Measurements from ENCODE around the gene MTMR3. TPM values are rescaled to one million over a fixed set of nuclear protein-coding genes. Genes with fewer than 3 reads are reported as not detected.
A peak's percentile ranks its signal among the peaks of the same experiment; 100 is the strongest.

Gene MTMR3
- total and polyA plus RNA-seq, 4 donors: 13.6 to 86.0 (median 41.3) TPM

DNA sequence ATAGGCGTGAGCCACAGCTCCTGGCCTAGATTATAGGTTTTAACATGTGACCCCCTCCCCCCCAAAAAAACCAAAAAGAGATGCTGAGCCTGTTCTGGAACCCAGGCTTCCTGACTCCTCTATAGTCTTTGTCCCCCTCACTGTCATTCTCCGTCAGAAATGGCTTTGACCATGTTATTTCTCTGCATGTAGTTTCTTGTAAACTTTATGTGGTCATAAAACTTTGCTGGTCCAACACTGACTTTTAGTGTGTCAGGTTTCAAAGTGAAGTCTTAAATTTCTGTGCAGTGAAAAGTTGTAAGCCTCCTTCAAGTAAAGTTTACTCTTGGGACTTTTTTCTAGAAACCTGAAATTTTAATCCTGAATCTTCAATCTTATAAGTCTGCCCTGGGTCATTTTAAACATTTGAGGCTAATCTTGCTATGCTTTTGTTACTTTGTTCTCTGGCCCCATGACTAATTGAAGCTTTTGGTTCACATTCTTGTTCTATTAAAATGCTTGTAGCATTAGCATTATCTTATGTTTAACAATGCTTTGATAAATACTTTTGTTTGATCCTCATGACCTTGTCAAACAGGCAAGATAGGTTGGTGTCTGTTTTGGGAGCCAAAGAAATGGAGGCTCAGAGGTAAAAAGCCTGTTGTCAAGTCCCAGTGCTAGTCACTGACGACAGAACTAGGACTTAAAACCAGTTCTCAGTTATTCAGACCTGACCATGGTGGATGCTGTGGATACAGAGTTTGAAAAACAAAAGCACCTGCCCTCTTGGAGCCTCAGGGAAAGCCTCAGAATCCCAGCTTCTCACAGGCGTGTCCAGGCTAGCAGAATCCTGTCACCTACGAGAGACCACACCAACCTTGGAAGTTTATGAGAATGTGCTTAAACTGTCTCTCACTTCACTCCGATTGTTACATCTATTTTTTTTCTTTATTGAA, 109.6 kb downstream of the MTMR3 start:
- no peak for ATAC-seq (ENCODE audit: insufficient read depth, low FRiP score)
- TF ChIP-seq, protein P1, sequence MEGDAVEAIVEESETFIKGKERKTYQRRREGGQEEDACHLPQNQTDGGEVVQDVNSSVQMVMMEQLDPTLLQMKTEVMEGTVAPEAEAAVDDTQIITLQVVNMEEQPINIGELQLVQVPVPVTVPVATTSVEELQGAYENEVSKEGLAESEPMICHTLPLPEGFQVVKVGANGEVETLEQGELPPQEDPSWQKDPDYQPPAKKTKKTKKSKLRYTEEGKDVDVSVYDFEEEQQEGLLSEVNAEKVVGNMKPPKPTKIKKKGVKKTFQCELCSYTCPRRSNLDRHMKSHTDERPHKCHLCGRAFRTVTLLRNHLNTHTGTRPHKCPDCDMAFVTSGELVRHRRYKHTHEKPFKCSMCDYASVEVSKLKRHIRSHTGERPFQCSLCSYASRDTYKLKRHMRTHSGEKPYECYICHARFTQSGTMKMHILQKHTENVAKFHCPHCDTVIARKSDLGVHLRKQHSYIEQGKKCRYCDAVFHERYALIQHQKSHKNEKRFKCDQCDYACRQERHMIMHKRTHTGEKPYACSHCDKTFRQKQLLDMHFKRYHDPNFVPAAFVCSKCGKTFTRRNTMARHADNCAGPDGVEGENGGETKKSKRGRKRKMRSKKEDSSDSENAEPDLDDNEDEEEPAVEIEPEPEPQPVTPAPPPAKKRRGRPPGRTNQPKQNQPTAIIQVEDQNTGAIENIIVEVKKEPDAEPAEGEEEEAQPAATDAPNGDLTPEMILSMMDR (IDR thresholded peaks at IDR 0.05; ENCODE audit: control extremely low read depth, extremely low read depth): no peak
- no peak overlapping the region for H3K27ac ChIP-seq (ENCODE audit: low read depth in 1 of 2, low read length in 1 of 2)
- no peak for DNase-seq
- no peak overlapping the region for H3K9ac ChIP-seq (ENCODE audit: insufficient read depth in 1 of 2, low read length in 2 of 2)
- H3K9me3 ChIP-seq (ENCODE audit: control insufficient read depth in 4 of 4, insufficient read depth in 3 of 4, low read length in 3 of 4): no peaks in the 10 kb centered on the region
- H3K4me3 ChIP-seq: no peak overlapping the region
- no peaks in the 10 kb centered on the region for H3K27me3 ChIP-seq (ENCODE audit: control insufficient read depth in 3 of 3, insufficient read depth in 3 of 3, low read length in 2 of 3)
- WGBS, 2 donors: 92 to 93% methylated on average over 6 of the region's 6 CpGs
- H3K4me1 ChIP-seq (ENCODE audit: control insufficient read depth in 5 of 5, insufficient read depth in 5 of 5, low read length in 5 of 5): peaks cover 0 to 16% (median 0%) of the 10 kb centered on the region in 5 donors
- H3K36me3 ChIP-seq (ENCODE audit: control insufficient read depth in 4 of 4, insufficient read depth in 4 of 4, low read length in 4 of 4): peaks cover 2 to 21% (median 19%) of the 10 kb centered on the region in 4 donors

DNA sequence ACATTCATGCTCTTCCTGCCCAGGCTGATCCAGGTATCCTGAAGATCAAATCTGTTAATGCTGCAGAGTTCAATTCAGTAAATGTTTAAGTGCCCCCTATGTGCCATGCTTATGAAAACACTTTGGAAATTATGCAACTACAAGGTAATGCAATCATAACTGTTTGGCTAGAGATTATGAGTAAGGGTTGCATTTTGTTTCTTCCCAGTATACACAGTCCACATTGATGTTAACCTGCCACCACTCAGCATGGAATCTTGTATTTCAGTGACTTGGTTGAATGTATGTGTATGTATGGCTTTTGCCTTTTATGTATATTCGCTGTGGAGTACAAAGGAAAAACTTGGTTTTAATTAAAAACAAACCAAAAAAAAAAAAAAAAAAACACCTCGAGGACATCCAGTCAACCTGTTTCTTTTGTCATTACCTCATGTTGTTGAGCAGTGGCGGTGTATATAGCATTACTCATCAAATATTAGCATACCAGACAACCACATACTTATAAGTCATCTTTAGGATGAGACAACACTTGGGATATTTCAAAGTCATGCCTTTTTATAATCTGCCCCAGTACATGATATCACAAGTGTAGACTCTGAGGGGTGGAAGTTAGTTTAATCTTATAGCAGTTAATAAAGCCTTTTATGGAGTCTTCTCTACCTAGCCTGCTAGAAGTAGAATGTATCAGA, 111.2 kb downstream of the MTMR3 start:
- WGBS, 2 donors: 69 to 82% methylated on average over 3 of the region's 3 CpGs
- DNase-seq (peak in 1 of 3 donors; percentile 5), ATAC-seq (ENCODE audit: insufficient read depth, low FRiP score) (no peak)
- Histone ChIP-seq H3K9me3 (ENCODE audit: control insufficient read depth in 4 of 4, insufficient read depth in 3 of 4, low read length in 3 of 4) (no peaks in the 10 kb centered on the region), H3K9ac (ENCODE audit: insufficient read depth in 1 of 2, low read length in 2 of 2) (no peak overlapping the region), H3K27ac (ENCODE audit: low read depth in 1 of 2, low read length in 1 of 2) (no peak overlapping the region), H3K4me1 (ENCODE audit: control insufficient read depth in 5 of 5, insufficient read depth in 5 of 5, low read length in 5 of 5) (peaks cover 0 to 16% (median 0%) of the 10 kb centered on the region in 5 donors), H3K27me3 (ENCODE audit: control insufficient read depth in 3 of 3, insufficient read depth in 3 of 3, low read length in 2 of 3) (no peaks in the 10 kb centered on the region), H3K36me3 (ENCODE audit: control insufficient read depth in 4 of 4, insufficient read depth in 4 of 4, low read length in 4 of 4) (peaks cover 2 to 26% (median 22%) of the 10 kb centered on the region in 4 donors), H3K4me3 (no peak overlapping the region)
- TF ChIP-seq, protein P1 (IDR thresholded peaks at IDR 0.05; ENCODE audit: control extremely low read depth, extremely low read depth): no peak

DNA sequence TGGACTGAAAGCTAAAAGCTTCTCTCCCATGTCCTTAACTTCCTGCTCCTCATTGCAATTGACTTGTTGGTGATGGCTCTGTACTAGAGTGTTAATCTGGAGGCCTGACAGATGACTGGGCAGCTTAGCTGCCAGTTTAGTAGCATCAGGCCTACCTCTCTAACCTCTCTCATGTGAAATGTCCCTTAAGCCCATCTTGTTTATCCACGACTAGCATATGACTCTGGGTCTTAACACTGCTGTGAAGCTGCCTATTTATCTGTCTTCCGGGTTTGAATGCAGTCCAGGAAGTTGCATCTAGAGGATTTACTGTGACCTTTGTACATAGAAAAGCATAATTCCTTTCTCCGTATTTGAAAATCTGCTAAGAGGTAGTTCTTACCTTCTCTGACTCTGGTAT, 112.0 kb downstream of the MTMR3 start:
- TF ChIP-seq, protein P1 (IDR thresholded peaks at IDR 0.05; ENCODE audit: control extremely low read depth, extremely low read depth): no peak
- DNase-seq: no peak
- Histone ChIP-seq H3K9ac (ENCODE audit: insufficient read depth in 1 of 2, low read length in 2 of 2) (no peak overlapping the region), H3K27ac (ENCODE audit: low read depth in 1 of 2, low read length in 1 of 2) (peak overlapping the region in 1 of 2 donors; percentile 45), H3K36me3 (ENCODE audit: control insufficient read depth in 4 of 4, insufficient read depth in 4 of 4, low read length in 4 of 4) (peaks cover 3 to 26% (median 23%) of the 10 kb centered on the region in 4 donors), H3K4me1 (ENCODE audit: control insufficient read depth in 5 of 5, insufficient read depth in 5 of 5, low read length in 5 of 5) (peaks cover 0 to 16% (median 0%) of the 10 kb centered on the region in 5 donors), H3K4me3 (no peak overlapping the region), H3K27me3 (ENCODE audit: control insufficient read depth in 3 of 3, insufficient read depth in 3 of 3, low read length in 2 of 3) (no peaks in the 10 kb centered on the region), H3K9me3 (ENCODE audit: control insufficient read depth in 4 of 4, insufficient read depth in 3 of 4, low read length in 3 of 4) (no peaks in the 10 kb centered on the region)
- ATAC-seq (ENCODE audit: insufficient read depth, low FRiP score): no peak
- WGBS, 2 donors: 39 to 40% methylated on average over 3 of the region's 3 CpGs
